Measurements from ENCODE around the gene TNFRSF19.

The TNFRSF19 gene

GRCh38 chr13:23608701-23609413, 38.6 kb downstream of the TNFRSF19 start:
- peak in 1 of 2 donors; percentile 21 for DNase-seq

- peak in 1 of 2 donors; percentile 4 for DNase-seq
These were observed 39.2 kb downstream of the TNFRSF19 start for GRCh38 chr13:23609414-23609760.

GRCh38 chr13:23609874-23610576, 39.8 kb downstream of the TNFRSF19 start:
- no peak for DNase-seq

GRCh38 chr13:23610966-23611491, 40.8 kb downstream of the TNFRSF19 start:
- no peak for DNase-seq

DNA sequence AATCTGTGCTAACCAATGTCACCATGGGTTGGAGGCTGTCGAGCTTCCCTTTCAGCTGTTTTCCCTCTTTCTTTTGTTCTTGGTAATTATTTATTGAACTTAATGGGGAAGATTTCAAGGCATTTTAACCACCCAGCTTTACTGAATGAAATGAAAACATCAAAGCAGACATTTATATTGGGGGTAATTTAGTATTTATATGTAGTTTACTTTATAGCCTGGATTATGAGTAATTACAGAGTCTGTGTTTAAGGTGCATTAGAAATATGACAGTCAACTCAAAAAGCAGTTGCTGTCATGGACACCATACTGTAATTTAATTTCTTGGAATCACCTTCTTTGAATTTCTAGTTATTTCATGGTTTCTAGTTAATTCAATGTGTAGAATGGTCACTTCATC, 42.0 kb downstream of the TNFRSF19 start:
- DNase-seq, result no peak

DNA sequence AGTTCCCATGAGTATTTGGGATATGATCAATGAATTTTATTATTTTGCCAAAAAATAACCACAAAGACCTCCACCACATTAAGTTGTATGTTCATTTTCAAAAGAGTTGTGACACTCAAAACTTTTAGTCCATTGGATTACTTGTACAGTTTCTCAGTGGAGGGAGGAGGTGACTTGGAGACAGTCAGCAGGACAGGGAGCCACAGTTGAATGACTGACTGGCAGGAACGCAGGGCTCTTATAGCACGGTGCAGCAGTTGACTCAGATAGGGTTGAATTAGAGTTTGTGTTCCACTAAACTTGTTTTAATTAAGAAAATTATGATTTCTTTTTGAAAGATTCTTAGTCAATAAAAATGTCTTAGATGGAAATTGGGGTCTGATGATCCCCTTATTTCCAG, 42.5 kb downstream of the TNFRSF19 start:
- DNase-seq, result no peak

GRCh38 chr13:23613596-23613995, 43.4 kb downstream of the TNFRSF19 start:
- no peak for DNase-seq

DNA sequence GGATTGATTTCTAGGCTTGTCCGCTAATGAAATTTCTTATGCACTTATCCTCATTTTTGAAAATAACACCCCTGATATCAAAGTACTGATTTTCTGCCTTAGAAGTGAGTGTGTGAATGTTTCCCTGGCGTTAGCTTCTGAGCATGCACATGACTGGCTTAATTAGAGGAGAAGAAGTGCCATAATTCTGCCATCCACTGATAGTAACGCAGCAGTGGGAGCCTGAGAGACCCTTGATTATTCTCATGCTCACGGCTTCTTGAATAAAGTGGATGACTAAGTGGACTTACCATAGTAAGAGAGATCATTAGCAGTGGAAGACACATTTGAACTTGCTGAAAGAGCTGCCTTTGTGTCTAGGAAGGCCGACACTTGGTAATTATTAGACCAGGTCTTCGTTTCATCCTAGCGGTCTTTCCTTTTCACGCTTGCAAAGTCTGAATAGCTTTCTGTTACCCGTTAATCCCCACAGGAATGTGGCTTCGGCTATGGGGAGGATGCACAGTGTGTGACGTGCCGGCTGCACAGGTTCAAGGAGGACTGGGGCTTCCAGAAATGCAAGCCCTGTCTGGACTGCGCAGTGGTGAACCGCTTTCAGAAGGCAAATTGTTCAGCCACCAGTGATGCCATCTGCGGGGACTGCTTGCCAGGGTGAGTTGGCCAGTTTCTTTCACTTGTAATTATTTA, 45.3 kb downstream of the TNFRSF19 start:
- DNase-seq, result no peak

DNA sequence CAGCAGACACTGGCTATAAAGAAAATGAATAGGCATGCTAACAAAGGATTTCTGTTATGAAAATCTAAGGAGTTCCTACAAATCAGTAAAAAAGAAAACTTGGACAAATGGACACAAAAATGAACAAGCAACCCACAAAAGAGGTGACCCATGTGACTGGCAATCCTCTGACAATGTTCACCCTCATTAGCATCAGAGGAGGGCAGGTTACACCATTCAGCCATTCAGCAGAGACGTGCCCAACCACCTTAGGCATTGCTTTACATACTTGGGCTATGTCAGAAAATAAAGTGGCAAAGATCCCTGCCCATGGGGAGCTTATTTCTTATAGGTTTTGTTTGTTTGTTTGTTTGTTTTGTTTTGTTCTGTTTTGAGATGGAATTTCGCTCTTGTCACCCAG, 46.0 kb downstream of the TNFRSF19 start:
- no peak for DNase-seq

DNA sequence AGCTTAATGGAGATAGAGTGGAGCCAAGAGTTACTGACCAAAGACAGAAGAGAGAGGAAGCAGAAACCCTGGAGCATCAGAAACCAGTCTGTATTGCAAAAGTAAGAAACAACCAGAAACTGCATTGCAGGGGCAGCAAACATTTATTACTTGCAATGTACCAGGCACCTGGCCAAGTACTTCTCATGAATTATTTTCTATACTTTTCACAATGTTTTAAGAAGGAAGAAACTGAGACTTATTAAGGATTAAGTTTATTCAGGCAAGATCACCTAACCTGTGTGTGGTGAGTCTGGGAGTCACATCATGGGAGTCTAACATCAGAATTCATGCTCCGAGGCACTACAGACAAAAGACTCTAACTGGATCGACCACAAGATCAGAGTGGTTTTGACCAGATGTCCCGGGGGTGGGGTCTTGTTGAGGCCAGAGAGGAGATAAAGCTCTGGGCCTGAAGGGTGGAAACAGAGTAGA, 47.4 kb downstream of the TNFRSF19 start:
- DNase-seq, result no peak

DNA sequence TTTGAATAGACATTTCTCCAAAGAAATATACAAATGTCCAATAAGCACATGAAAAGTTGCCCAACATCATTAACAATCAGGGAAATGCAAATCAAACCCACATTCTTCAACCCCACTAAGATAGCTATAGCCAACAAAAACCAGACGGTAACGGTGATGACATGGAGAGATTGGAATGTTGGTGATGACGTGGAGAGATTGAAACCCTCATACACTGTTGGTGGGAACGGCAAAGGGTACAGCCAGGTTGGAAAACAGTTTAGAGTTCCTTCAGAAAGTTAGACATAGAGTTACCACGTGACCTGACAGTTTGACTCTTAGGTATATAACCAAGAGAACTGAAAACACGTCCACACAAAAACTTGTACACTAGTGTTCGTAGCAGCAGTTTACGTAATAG, 48.1 kb downstream of the TNFRSF19 start:
- no peak for DNase-seq

DNA sequence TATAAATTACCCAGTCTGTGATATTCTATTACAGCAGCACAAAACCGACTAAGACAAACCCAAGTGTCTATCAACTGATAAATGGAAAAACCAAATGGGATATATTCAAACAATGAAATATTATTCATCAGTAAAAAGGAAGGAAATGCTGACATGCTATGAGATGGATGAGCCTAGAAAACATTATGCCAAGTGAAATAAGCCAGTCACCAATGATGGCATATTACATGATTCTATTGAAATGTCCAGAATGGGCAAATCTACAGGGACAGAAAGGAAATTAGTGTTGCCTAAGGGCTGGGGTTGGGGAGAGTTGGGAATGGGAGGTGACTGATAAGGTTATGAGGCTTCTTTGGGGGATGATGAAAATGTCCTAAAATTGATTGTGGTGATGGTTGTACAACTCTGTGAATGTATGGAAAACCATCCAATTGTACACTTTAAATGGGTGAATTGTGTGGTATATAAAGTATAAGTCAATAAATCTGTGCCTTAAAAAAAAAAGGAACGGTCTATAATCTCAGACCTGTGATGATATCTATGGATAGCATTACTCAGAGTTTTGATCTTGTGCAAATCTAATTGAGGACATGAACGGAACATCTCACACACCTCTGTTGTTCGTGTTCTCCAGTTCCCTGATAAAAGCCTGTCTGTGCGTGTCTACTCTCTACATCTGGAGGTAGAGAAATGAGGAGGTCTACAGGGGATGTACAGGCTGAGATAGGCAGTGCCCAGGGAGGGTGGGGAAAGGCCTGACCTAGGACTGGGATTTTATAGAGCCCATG, 49.0 kb downstream of the TNFRSF19 start:
- no peak for DNase-seq

DNA sequence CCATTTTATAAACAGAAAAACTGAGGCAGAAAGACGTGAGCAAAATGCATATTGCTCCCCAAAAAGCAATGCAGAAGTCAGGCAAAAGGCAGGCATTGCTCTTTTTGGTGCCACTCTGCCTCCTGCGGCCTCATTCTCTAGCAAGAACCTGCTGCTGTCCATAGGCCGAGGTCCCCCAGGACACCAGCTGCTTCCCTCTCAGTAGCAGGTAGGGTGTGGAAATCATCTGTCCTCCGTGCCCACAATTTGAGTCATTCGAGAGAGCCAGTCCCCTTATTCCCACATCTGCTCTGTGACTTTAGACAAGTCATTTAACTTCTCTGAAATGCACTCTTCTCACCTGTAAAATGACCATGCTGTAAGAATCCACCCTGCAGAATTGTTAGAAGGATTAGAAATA, 50.0 kb downstream of the TNFRSF19 start:
- DNase-seq, result no peak

GRCh38 chr13:23620613-23621315, 50.6 kb downstream of the TNFRSF19 start:
- no peak for DNase-seq

DNA sequence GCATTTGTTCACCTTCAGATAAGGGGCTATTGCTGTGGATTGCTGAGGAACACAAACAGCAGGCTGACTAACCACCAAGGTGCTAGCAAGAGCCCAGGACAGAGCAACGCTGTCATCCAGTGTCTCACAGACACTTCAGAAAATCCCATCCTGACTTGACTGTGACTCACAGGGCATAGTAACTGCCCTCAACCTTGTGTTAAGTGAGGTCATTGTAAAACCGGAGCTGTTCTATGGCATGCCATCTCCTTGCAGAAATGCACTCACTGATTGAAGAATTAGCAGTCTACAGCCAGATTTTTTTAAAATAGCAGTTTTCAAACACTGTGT, 51.1 kb downstream of the TNFRSF19 start:
- DNase-seq, result peak in 1 of 2 donors; percentile 13

- DNase-seq, result no peak
These were observed 52.8 kb downstream of the TNFRSF19 start for GRCh38 chr13:23622985-23623384.

- no peak for DNase-seq
These were observed 53.2 kb downstream of the TNFRSF19 start for GRCh38 chr13:23623394-23623793.

GRCh38 chr13:23626700-23627099, 56.5 kb downstream of the TNFRSF19 start:
- no peak for DNase-seq

DNA sequence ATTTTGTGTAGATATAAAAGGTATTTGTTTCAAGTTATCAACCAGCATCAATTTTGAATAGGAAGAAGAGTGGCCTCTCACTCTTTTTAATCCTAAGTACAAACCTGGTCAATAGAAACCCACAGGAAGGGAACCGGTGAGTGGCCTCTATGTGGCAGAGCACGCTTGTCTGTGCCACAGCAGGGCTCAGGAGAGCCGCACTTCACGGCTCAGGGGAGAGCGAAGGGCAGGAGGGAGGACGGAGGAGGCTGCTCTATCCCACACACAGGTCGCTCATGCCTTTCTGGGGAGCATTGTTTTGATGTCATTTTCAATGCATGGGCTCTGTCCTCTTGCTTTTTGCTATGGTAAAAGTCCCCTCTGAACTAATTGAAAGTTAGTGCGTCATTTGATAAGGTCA, 57.2 kb downstream of the TNFRSF19 start:
- DNase-seq, result no peak

GRCh38 chr13:23628250-23628649, 58.0 kb downstream of the TNFRSF19 start:
- DNase-seq, result no peak

DNA sequence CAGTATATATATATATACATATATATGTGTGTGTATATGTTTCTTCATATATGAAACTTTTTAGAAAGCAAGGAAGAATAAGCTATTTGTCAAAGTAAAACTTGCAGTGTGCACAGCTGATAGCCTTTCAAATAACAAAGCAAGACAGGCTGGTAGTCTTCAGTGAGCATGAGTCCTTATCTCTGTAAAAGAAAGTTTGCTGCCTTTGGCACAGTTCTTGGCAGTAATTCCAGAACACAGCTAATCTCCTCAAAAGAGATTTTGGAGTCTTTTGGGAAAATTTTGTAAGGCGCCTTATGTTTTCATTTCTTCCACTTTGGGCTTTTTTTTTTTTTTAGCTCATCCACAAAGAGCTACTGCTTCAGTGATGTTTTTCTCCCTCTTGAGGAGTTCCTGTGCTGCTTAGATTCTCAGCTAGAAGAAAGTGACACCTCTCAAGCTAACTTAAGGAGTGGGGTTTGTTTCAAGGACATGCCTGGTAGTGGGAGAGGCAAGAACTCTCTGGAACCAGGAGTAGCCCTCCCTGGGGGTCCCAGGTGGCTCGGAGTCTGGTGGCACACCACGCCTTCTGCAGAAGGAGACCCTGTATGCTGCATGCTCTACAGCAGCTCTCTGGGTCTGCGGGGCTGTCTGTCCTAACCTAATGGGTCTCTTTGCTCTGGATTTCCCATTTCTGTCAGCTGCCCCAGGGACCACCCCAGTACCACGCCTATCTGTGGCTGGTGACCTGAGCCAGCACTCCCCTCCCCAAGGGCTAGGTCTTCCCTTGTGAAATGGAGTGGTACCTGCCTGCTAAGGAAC, 58.8 kb downstream of the TNFRSF19 start:
- no peak for DNase-seq
